Measurements from ENCODE around the gene SLC38A5. TPM values are rescaled to one million over a fixed set of nuclear protein-coding genes. Genes with fewer than 3 reads are reported as not detected.
A peak's percentile ranks its signal among the peaks of the same experiment; 100 is the strongest.

SLC38A5 gene
- total RNA-seq, 2 experiments from 2014 or later: 45.0 to 45.8 TPM

DNA sequence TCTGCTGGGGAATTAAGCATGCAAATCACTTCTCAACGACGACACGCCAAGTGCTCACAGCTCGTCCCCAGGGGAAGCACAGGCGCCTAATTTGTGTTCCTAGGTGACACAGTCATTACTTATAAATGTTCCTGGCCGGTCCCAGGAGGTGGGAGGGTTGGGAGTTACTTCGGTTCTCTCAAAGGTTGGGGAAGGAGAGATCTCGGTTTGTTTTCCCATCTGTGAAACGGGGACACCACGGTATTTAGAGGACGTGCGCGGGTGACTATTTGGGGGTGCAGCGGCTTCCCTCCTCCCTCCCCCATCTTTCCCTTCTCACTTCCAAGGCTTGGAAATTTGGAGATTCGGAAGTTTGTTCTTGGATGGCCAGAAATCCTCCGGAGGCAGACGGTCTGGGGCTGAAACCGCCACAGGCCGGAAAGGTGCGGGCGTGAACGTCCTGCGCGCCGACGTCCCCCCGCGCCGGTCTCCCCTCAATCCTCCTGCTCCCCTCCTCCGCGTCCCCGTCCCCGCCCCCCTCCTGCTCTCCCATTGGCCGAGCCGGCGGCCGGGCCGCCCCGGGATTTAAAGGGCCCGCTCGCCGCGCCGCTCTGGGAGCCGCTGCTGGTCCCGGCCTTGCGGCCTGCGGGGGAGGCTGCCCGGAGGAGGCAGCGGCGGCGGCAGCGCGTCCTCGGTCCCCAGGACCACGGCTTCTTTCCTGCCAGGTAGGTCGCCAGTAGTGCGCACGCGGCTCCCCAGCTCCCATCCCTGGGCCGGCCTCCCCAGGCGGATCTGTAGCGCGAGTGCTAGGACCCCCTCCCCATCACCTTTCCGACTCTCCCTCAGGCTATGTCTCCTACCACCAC lies 38.6 kb upstream of the SLC38A5 start, which contains the start of gene PORCN:
Gene PORCN, plus strand, starts transcription at position 593 of the 845 bp plus-strand sequence. CDS start 829 bp downstream, outside the sequence.
- intact Hi-C loops (cut with micrococcal nuclease): loop anchor here (1.0 kb wide), 3 partner anchors 13 to 32 kb away; partner anchors contain the start of genes EBP, FTSJ1 and TBC1D25
- H3K36me3 Mint-ChIP-seq (ENCODE audit: low read depth): no peaks in the 10 kb centered on the region

GRCh38 chrX:48507246-48507645 lies 37.2 kb upstream of the SLC38A5 start:
- Mint-ChIP-seq H3K4me1 (ENCODE audit: low read depth) (peaks cover 13% of the 10 kb centered on the region), H3K27ac (no peak overlapping the region), H3K4me3 (no peak overlapping the region), H3K36me3 (ENCODE audit: low read depth) (no peaks in the 10 kb centered on the region), H3K27me3 (ENCODE audit: low read depth) (no peaks in the 10 kb centered on the region), H3K9me3 (no peaks in the 10 kb centered on the region)
- intact Hi-C loops (cut with micrococcal nuclease): no loop called here
- CTCF ChIA-PET: no interaction called here
- no peak for DNase-seq

More for the DNA sequence above, 38.6 kb upstream of the SLC38A5 start, which contains the start of gene PORCN:
- H3K27me3 Mint-ChIP-seq (ENCODE audit: low read depth): no peaks in the 10 kb centered on the region
- peak within 1 kb of the TSS; percentile 66 for H3K27ac Mint-ChIP-seq
- H3K9me3 Mint-ChIP-seq: no peaks in the 10 kb centered on the region
- peaks cover 13% of the 10 kb centered on the region for H3K4me1 Mint-ChIP-seq (ENCODE audit: low read depth)
- peak within 1 kb of the TSS; percentile 78 for H3K4me3 Mint-ChIP-seq
- DNase-seq: peak; percentile 77
- CTCF ChIA-PET: no interaction called here

DNA sequence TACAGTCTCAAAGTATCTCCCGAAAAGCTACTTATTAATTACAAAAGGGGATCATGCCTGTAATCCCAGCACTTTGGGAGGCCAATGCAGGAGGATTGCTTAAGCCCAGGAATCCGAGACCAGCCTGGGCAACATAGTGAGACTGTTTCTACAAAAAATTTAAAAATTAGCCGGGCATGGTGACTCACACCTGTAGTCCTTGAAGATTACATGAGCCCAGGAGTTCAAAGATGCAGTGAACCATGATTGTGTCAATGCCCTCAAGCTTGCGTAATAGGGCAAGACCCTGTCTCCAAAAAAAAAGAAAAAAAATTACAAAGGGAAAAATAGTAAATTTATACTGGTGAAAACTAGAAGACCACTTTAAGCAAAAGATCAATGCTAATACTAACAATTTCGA lies 35.4 kb upstream of the SLC38A5 start:
- Mint-ChIP-seq H3K4me3 (no peak overlapping the region), H3K36me3 (ENCODE audit: low read depth) (no peaks in the 10 kb centered on the region), H3K27ac (no peak overlapping the region), H3K4me1 (ENCODE audit: low read depth) (peaks cover 13% of the 10 kb centered on the region), H3K27me3 (ENCODE audit: low read depth) (no peaks in the 10 kb centered on the region), H3K9me3 (no peaks in the 10 kb centered on the region)
- DNase-seq: no peak
- CTCF ChIA-PET: no interaction called here
- intact Hi-C loops (cut with micrococcal nuclease): no loop called here

DNA sequence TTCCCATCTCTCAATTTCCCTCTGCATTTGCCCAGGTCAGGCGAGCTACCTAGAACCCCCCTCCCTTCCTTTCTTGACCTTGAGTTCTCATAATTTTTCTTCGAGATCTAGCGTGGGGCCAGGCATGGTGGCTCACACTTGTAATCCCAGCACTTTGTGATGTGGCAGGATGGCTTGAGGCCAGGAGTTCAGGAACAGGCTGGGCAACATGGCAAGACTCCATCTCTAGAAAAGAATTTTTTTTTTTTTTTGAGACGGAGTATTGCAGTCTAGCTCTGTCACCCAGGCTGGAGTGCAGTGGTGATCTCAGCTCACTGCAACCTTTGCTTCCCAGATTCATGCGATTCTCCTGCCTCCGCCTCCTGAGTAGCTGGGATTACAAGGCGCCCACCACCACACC lies 34.2 kb upstream of the SLC38A5 start:
- Mint-ChIP-seq H3K27me3 (ENCODE audit: low read depth) (no peaks in the 10 kb centered on the region), H3K4me1 (ENCODE audit: low read depth) (peaks cover 5% of the 10 kb centered on the region), H3K9me3 (no peaks in the 10 kb centered on the region), H3K4me3 (no peak overlapping the region), H3K27ac (no peak overlapping the region), H3K36me3 (ENCODE audit: low read depth) (no peaks in the 10 kb centered on the region)
- CTCF ChIA-PET: no interaction called here
- intact Hi-C loops (cut with micrococcal nuclease): no loop called here
- no peak for DNase-seq

- intact Hi-C loops (cut with micrococcal nuclease): no loop called here
- DNase-seq: no peak
- Mint-ChIP-seq H3K27ac (no peak overlapping the region), H3K27me3 (ENCODE audit: low read depth) (no peaks in the 10 kb centered on the region), H3K4me3 (no peak overlapping the region), H3K9me3 (no peaks in the 10 kb centered on the region), H3K4me1 (ENCODE audit: low read depth) (no peaks in the 10 kb centered on the region), H3K36me3 (ENCODE audit: low read depth) (no peaks in the 10 kb centered on the region)
- CTCF ChIA-PET: no interaction called here
Observed at GRCh38 chrX:48498374-48498809, 28.3 kb upstream of the SLC38A5 start.

GRCh38 chrX:48497871-48498270 lies 27.8 kb upstream of the SLC38A5 start:
- H3K4me1 Mint-ChIP-seq (ENCODE audit: low read depth): no peaks in the 10 kb centered on the region
- no peak overlapping the region for H3K27ac Mint-ChIP-seq
- CTCF ChIA-PET: no interaction called here
- no peaks in the 10 kb centered on the region for H3K9me3 Mint-ChIP-seq
- H3K36me3 Mint-ChIP-seq (ENCODE audit: low read depth): no peaks in the 10 kb centered on the region
- intact Hi-C loops (cut with micrococcal nuclease): no loop called here
- H3K27me3 Mint-ChIP-seq (ENCODE audit: low read depth): no peaks in the 10 kb centered on the region
- no peak overlapping the region for H3K4me3 Mint-ChIP-seq
- no peak for DNase-seq

- Mint-ChIP-seq H3K27me3 (ENCODE audit: low read depth) (no peaks in the 10 kb centered on the region), H3K9me3 (no peaks in the 10 kb centered on the region), H3K4me3 (no peak overlapping the region), H3K27ac (no peak overlapping the region), H3K36me3 (ENCODE audit: low read depth) (no peaks in the 10 kb centered on the region), H3K4me1 (ENCODE audit: low read depth) (no peaks in the 10 kb centered on the region)
- CTCF ChIA-PET: no interaction called here
- intact Hi-C loops (cut with micrococcal nuclease): no loop called here
- DNase-seq: no peak
Observed at GRCh38 chrX:48496660-48497059, 26.6 kb upstream of the SLC38A5 start.

DNA sequence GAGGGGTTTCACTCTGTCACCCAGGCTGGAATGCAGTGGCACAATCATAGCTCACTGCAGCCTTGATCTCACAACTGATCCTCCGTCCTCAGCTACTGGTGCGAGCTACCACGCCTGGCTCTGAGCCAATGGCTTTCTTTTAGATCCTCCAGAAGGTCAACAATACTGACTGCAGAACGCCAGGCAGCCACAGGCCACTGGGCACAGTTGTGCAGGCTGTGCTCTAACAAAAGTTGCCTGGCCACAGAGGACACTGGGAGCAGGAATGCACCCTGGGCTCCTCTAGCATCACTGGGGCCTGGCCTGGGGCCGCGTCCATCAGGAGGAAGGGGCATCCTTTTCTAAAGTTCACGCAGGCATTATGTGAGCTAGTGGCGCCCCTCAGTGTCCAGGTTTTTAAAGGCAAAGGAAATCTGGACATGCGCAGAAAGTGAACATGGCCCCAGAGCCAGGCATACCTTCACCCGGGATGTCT lies 23.9 kb upstream of the SLC38A5 start:
- Mint-ChIP-seq H3K27ac (no peak overlapping the region), H3K4me1 (ENCODE audit: low read depth) (no peaks in the 10 kb centered on the region), H3K9me3 (no peaks in the 10 kb centered on the region), H3K4me3 (no peak overlapping the region), H3K36me3 (ENCODE audit: low read depth) (no peaks in the 10 kb centered on the region), H3K27me3 (ENCODE audit: low read depth) (no peaks in the 10 kb centered on the region)
- intact Hi-C loops (cut with micrococcal nuclease): loop anchor here (5.0 kb wide), 1 partner anchor 412 kb away; no protein-coding TSS in a partner anchor
- DNase-seq: peak; percentile 30
- CTCF ChIA-PET: interaction anchor here (0.6 to 1.4 kb wide), 4 partner anchors 28 to 813 kb away, joined by 3 to 7 read pairs (median 3); no protein-coding TSS in a partner anchor

DNA sequence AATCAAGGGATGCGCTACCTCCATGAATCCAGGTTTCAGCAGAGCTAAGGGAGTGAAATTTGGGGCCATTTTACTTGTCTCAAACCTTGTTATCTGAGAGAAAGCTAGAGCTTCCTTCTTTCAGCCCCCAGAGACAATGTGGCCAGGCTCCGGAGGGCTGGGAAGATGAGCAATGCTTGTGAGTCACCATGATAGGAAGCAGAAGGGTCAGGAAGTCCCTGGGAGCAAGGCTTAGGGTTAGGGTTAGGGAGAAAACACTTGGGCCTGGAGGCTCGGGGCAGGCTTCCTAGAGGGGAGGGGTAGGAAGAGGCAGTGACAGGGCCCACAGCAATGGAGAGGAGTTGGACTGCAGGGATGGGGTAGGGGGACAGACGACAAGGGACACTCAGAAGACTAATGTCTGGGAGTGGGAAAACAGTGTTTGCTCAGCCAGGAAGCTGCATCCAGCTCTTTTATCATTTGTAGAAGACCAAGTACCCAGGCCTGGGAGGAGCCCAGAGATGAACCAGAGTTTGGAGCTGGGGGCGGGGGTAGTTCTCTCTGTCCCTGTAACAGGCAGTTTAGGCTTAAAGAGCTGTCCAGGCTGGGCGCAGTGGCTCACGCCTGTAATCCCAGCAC lies 22.3 kb upstream of the SLC38A5 start:
- CTCF ChIA-PET: no interaction called here
- Mint-ChIP-seq H3K4me3 (no peak overlapping the region), H3K27ac (no peak overlapping the region), H3K9me3 (no peaks in the 10 kb centered on the region), H3K4me1 (ENCODE audit: low read depth) (no peaks in the 10 kb centered on the region), H3K27me3 (ENCODE audit: low read depth) (no peaks in the 10 kb centered on the region), H3K36me3 (ENCODE audit: low read depth) (no peaks in the 10 kb centered on the region)
- DNase-seq: no peak
- intact Hi-C loops (cut with micrococcal nuclease): loop anchor here (5.0 kb wide), 1 partner anchor 410 kb away; no protein-coding TSS in a partner anchor

DNA sequence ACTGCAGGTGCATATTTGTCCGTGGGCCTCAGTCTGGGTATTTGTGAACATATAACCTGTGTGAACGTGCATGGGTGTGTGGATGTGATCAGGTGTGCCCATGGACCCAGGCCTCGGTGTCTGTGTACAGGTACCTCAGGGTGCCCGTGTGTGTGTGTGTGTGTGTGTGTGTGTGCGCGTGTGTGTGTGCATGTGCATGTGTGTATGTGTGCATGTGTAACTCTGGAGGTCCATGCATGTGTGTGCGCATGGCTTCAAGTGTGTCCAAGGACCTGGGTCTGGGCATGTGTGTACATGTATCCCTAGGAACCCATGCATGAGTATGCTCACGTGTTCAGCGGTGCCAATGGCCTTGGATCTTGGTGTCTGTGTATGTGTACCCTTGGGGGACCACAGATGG lies 21.7 kb upstream of the SLC38A5 start:
- no peak for DNase-seq
- Mint-ChIP-seq H3K4me3 (no peak overlapping the region), H3K27me3 (ENCODE audit: low read depth) (no peaks in the 10 kb centered on the region), H3K9me3 (no peaks in the 10 kb centered on the region), H3K4me1 (ENCODE audit: low read depth) (no peaks in the 10 kb centered on the region), H3K27ac (no peak overlapping the region), H3K36me3 (ENCODE audit: low read depth) (no peaks in the 10 kb centered on the region)
- CTCF ChIA-PET: no interaction called here
- intact Hi-C loops (cut with micrococcal nuclease): loop anchor here (5.0 kb wide), 1 partner anchor 410 kb away; no protein-coding TSS in a partner anchor

DNA sequence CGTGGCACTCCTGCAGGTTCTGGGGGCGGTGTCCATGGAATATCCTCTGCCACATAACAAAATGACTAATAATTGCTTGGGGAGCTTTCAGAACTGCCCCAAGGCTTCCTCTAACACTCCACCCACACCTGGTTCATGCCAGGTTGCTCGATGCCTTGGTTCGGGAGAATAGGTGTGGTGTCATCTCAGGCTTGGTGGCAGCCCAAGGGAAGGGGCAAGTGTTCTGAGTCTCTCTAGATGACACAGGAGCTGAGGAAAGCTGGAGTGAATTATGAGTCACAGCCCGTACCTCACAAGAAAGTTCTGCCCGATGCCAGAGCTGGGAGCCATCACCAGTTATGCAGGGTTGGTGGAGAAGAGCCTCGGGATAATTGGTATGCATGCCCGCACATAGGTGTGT lies 20.6 kb upstream of the SLC38A5 start:
- no peak for DNase-seq
- Mint-ChIP-seq H3K36me3 (ENCODE audit: low read depth) (no peaks in the 10 kb centered on the region), H3K4me1 (ENCODE audit: low read depth) (no peaks in the 10 kb centered on the region), H3K27me3 (ENCODE audit: low read depth) (no peaks in the 10 kb centered on the region), H3K27ac (no peak overlapping the region), H3K4me3 (no peak overlapping the region), H3K9me3 (no peaks in the 10 kb centered on the region)
- intact Hi-C loops (cut with micrococcal nuclease): loop anchor here (5.0 kb wide), 1 partner anchor 408 kb away; no protein-coding TSS in a partner anchor
- CTCF ChIA-PET: no interaction called here

DNA sequence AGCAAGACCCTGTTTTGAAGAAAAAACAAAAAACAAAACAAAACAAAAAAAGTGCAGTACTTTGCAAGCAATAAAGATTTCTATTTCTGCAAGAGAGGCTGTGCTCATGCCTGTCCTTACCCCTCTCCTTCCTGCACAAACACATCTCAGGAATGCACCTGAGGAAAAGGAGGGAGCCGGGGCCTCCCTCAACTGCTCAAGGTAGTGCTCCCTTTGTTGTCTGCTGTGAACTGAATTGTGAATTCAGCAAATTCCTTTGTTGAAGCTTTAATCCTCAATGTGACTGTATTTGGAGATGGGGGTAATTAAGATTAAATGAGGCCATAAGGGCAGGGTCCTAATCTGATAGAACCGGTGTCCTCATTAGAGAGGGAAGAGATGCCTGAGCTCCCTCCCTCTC lies 19.8 kb upstream of the SLC38A5 start:
- CTCF ChIA-PET: no interaction called here
- H3K4me1 Mint-ChIP-seq (ENCODE audit: low read depth): no peaks in the 10 kb centered on the region
- no peak for DNase-seq
- no peaks in the 10 kb centered on the region for H3K27me3 Mint-ChIP-seq (ENCODE audit: low read depth)
- H3K36me3 Mint-ChIP-seq (ENCODE audit: low read depth): no peaks in the 10 kb centered on the region
- H3K27ac Mint-ChIP-seq: no peak overlapping the region
- H3K9me3 Mint-ChIP-seq: no peaks in the 10 kb centered on the region
- intact Hi-C loops (cut with micrococcal nuclease): loop anchor here (5.0 kb wide), 1 partner anchor 408 kb away; no protein-coding TSS in a partner anchor
- H3K4me3 Mint-ChIP-seq: no peak overlapping the region

All from activated naive CD4-positive, alpha-beta T cell treated with anti-CD3 and anti-CD28 coated beads for 36 hours (primary cell).